Stimulated activated CD4-positive, alpha-beta T cell treated with anti-CD3 and anti-CD28 coated beads, Interleukin-2, amount 100 ng/mL, for 24 hours (primary cell): ENCODE results near the gene HEXD.

Experiments
- DNase-seq, 2 donors: peaks; one replicate each; pipeline ENCODE4 v3.0.0-alpha.2; 2020

The HEXD gene

GRCh38 chr17:82382933-82383255 is 35.3 kb upstream of the HEXD start:
- no peak for DNase-seq

DNA sequence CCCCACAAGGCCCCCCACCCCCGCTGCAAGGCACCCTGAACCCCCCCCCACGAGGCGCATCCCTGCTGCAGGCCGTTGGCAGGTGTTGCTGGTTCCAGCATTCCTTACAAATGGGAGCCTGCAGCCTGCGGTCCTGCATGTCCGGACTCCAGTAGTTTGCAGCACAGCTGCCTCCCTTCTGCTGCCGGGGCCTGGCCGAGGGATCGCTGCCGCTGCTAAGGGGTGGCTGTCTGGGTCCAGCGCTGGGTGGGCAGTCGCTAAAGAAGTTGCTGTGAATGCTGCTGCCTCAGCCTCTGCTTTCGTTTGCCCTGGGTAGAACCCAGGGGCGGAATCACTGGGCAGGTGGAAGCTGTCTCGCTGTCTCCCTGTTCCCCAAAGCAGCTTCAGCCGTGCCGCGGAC is 34.7 kb upstream of the HEXD start:
- no peak for DNase-seq

- no peak for DNase-seq
These were observed 34.0 kb upstream of the HEXD start for GRCh38 chr17:82384051-82384729.

GRCh38 chr17:82384730-82385481 is 33.2 kb upstream of the HEXD start:
- no peak for DNase-seq

DNA sequence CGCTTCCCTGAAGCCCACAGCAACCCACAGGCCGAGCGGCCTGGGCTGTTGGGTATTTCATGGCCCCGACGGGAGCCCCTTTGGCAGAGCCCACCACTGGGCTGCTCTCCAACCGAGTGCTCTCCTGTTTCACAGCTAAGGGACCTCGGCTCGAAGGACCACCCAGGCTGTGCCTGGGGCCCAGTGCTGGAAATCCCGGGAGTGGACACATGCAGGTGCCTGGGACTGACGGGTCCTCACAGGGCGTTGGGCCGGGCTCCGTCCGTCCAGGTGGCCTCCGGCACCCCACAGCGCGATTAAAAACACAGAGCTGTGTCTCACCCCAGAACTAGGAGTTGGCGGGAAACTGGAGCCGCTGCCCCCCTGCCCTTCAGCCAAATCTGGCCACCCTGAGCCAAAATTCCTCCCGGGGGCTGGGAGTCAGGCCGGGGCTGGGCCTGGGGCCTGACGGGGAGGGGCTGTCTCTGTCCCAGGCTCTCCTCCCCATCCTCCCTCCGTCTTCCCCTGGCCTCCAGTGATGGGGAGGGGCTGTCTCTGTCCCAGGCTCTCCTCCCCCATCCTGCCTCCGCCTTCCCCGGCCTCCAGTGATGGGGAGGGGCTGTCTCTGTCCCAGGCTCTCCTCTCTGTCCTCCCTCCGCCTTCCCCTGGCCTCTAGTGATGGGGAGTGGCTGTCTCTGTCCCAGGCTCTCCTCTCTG is 32.4 kb upstream of the HEXD start:
- no peak for DNase-seq

GRCh38 chr17:82386255-82386831 is 31.8 kb upstream of the HEXD start:
- DNase-seq, result no peak

- DNase-seq, result no peak
These were observed 31.1 kb upstream of the HEXD start for GRCh38 chr17:82386881-82387704.

DNA sequence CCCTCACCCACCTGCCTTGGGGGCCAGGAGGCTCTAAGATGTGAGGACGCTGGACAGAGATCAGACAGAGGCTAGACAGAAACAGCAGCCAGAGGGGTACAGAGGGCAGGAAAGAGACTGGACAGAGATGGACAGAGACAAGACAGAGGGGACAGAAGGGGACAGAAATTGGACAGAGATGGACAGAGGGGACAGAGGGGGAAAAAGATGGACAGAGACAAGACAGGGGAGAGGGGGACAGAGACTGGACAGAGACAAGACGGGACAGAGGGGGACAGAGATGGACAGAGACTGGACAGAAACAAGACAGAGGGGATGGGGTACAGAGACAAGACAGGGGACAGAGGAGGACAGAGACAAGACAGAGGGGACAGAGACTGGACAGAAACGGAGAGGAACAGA is 30.4 kb upstream of the HEXD start:
- no peak for DNase-seq

- DNase-seq, result no peak
These were observed 29.8 kb upstream of the HEXD start for GRCh38 chr17:82388223-82388921.

DNA sequence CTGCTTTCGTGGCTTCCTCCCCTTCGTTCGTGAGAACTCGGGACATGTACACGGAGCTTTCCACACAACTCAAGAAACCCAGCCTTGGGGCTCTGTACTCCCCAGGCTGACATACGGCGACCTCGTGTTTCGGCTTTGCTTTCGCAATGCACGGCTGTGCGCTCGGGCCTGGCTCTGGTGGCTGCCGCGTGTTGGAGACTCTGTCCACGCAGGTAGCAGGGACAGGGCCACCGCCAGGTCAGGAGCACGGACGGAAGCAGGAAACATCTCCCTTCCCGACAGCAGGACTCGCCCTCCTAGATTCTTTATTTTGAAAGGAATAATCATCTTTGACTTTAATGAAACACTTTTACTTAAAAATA is 29.2 kb upstream of the HEXD start:
- no peak for DNase-seq

DNA sequence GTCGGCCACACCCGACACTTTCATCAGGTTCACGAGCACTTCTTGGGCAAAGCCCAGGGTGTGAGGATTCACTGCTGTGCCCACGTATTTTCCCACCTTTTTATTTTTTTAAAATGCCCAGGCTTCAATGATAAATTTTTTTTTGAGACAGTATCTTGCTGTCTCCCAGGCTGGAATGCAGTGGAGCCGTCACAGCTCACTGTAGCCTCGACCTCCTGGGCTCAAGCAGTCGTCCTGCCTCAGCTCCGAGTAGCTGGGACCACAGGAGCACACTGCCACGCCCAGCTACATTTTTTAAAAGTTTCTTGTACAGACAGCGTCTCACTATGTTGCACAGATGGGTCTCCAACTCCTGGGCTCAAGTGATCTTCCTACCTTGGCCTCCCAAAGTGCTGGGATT is 28.8 kb upstream of the HEXD start:
- no peak for DNase-seq

GRCh38 chr17:82390015-82390859 is 27.9 kb upstream of the HEXD start:
- no peak for DNase-seq

GRCh38 chr17:82390860-82391435 is 27.2 kb upstream of the HEXD start:
- no peak for DNase-seq

- no peak for DNase-seq
These were observed 26.6 kb upstream of the HEXD start for GRCh38 chr17:82391496-82392066.

DNA sequence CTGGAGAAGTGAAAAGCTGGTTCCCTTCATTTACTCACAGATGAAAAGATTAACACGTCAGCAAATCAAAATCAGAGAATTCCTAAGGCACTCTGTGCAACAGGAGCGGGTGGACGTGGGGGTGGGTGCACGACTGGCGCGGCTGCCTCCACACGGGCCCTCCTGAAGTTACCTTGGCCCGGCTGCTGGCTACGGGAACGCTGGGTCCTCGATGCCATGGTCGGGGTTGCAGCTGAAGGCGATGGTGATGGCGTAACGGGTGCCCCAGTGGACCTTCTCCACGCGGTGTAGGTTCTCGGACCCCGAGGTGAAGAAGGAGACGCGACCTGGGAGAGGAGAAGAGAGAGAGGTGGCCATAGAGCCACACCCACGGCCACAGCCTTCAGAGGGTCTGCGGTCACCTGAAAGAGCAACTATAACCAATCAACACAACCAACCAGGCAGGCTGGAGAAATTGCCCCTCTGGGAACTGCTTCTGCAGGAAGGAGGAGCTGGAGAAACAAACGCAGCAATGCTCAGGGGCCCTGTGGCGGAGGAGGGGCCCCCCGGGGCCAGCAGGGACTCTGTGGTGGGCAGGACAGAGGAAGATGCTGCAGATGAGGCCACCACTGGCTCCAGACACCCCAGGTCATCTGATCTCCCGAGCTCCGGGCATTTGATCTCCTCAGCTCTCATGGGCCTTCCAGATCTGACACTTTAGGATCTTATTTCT is 25.8 kb upstream of the HEXD start:
- DNase-seq, result no peak

DNA sequence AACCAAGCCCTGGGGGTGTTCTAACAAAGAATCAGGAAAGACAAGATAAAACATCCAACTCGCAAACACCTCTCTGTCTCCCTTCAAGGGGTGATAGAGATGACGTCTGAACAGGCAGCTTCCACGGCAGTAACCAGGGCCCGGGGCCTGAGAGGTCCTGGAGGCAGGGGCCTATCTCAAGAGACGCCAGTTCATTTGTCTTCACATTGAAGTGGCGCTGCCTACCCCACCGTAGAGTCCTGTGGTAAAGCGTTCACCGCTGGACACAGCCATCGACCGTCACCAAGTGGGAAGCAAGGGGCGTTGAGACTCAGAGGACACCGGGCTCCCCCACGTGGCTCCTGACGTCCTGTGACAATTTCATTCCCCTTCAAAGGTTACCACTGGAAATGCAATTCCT is 25.2 kb upstream of the HEXD start:
- DNase-seq, result no peak

DNA sequence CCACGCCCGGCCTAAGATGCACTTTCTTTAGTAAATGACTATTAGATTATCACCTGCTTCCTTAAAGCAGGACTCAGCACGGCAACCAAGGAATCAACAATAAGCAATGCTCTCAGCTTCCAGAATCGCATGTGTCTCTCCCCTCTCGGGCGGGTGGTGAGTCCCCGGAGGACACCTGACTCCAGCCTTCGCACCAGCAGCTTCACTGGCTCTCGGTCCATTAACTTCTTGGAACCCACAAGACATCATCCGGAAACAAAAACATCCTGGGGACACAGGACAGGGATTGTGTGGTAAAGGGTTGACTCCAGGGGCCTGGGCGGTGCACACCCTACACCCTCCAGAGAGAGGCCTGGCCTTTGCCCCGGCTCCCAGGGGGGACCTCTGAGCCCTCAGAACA is 23.9 kb upstream of the HEXD start:
- DNase-seq, result no peak

GRCh38 chr17:82396601-82397435 is 21.3 kb upstream of the HEXD start:
- DNase-seq, result no peak
